HG03439 (cell line): Measurements from ENCODE around the gene SREBF1.

Experiments
- ATAC-seq: cut with Tn5 transposase; IDR thresholded peaks from one replicate; pipeline ENCODE4 v1.9.1; 2021; ENCODE audit warnings: mild to moderate bottlenecking, moderate library complexity; ENCODE audit not compliant: unreplicated experiment

SREBF1 gene

DNA sequence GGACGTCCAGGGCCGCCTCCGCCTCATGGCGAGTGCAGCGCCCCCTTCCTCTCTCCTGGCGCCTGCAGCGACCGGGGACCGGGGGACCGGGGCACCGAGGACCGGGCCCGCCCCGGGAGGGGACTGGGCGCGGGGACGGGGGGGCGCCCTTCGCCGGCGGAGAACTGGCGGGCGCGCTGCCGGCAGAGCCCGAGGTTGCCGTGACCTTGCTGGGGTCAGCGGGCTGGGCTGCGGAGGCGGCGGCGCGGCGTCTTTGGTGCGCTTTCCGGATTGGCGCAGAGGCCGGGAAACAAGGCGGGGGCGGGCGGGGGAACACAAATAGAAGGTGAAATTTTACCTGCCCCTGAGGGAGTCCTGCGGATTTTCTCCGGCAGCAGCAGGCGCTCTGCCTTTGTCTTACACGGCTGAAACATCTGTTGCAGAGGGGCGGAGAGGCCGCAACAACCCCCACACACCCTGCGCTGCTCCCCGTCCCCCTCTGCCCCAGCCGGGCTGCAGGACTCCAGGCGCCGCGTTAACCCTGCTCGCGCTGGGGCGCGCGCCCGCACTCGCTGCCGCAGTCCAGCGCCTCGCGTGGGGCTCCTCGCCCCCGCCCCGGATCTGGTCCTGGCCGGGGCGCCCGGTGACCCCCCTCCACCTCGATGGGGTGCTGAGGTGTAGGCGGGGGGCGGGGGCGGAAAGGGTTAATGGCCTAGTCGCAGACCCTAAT lies 53.5 kb downstream of the SREBF1 start:
- no peak for ATAC-seq

DNA sequence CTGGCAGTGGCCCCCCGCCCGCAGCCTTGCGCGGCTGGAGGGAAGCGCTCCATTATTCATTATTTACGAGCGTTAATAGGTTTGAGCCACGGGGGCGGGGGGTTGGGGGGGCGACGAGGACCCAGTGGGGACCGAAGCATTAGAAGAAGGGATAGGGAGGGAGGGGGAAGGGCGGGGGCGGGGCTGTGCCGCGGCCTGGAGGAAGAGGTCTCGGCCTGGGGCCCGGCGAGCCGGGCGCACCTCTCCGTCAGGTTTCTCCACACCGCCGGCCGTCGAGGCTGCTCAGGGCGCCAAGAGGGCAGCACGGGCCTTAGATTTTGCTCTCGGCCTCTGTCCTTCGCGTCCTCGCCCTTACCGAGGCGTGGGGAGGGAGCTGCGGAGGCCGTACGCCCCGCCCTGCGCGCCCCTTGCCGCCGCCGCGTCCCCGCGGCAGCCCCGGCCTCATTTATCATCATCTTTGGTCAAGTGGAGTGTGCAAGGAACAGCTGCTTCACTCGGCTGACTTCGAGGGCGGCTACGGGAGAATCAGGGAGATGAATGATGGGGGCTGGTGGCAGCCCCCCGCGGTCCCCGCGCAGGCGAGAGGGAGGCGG lies 54.2 kb downstream of the SREBF1 start:
- ATAC-seq = no peak

DNA sequence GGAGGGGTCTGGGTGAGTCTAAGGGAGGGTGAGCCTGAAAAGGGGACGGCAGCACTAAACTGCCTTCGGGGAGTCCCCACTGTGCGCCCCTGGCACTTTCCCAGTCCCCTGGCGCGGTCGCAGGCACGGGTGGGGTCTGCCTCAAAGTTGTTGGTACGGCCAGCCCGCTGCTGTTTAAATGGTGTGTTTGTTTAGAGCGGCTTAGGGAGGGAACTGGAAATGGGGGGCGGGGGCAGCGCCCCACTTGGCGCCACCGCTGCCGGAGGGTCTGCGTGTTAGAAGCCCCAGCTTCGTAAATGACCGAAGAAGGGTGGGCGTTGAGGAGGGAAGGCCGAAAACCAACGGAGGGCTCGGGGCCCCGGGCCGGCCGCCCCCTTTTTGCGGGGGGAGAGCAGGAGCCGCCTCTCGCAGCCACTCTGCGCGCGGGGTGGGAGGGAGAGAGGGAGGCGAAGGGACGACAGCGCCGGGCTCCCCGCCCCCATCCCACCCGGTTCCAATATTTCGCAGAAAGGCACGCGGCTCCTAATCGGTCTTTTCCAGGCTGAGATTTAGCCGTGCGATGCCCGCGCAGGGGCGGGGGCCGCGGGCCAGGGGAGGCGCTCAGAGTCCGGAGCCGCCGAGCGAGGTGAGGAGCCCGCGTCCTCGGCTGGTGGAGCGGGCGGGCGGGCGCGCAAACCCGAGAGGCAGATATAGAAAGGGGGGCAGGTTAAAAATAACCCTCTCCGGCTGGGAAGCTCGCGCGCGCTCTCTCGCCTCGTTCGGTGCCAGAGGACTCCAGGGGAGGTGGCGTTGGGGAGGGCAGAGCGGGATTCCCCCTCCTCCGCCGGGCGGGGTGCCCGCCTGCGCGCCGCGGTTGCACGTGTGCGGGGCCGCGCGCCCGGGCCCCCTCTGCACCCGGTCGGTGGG lies 54.9 kb downstream of the SREBF1 start:
- ATAC-seq = no peak

DNA sequence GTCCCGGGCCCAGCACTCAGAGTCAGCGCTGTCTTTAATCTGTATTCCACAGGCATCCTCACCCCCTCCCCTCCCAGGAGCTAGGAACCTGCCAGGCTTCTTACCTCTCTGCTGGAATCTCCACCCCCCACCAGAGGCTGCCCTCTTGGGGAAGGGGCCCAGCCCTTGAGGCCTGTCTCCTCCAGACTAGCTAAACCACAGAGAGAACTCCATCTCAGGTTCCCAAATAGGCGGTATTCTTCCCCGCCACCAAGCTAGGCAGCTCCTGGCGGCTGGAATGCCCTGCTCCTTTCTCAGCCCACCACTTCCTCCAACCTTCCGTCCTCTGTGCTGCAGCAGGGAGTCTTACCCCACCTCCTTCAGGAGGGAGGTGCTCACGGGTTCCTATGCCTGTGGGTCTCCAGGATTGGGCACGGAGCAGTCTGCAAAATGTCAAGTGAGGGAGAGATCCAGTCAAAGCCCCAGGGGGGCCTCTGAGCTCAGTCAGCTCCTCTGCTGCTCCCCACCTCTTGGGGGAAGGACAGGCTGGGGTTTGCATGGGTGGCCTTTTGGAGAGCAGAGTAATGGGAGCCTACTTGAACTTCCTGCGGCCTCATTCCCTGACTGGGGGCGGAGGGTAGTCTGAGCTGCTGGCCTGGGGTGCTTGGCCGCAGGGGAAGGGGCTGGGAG lies 55.7 kb downstream of the SREBF1 start:
- ATAC-seq = no peak

DNA sequence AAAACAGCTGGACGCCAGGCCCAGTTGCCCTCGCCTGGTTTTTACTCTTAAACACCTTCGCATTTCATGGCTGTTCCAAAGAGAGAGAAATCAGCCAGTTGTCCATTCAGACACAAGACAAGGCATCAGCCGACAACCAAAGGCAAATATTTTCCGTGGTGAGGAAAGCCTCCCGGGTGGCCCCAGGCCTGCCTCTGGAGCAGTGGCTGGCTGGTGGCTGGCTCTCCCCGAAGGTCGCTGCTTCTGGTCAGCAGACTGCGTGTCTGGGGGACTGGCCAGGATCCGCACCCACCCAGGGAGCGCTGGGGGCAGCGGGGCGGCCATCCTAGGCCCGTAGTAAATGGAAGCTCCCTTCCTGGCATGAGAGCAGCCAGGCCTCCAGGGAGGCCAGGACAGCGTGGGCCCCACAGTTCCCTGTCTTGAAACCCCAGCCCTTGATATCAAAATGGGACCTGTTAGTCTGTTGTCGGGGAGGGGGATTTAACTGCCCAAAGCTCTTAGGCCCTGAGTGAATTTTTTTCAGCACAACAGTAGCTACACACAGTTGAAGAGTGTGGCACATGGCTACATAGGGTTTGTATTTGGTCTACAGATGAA lies 57.7 kb downstream of the SREBF1 start:
- ATAC-seq = no peak

DNA sequence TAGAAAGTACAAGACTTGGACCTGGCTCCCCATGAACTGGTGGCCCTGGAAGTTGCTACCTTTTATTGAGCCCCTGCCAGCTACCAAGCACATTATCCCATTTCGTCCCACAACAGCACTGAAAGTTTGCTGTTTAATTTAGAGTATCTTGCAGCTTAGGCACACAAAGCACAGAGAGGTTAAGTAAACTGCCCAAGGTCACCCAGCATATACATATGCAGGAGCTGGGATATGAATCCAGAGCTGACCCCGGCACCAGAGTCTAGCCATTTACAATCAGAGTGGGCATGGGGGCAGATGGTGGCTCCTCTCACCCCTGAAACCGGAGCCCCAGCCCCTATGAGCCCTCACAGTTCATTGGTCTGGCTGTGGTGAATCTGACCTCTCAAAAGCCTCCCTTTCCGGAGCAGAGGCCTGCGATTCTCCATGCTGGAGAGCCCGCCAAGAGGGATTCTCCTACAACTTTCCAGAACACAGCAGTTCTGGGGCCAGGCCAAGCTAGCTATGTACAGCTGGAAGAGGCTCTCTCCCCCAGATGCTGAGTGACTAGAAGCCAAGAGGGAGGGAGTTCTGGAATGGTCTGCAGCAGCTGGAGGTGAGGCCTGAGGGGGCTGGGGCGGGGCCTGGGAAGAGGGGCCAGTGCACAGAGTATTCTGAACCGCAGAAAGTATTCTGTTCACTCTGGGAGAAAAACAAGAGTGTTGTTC lies 58.3 kb downstream of the SREBF1 start:
- no peak for ATAC-seq

DNA sequence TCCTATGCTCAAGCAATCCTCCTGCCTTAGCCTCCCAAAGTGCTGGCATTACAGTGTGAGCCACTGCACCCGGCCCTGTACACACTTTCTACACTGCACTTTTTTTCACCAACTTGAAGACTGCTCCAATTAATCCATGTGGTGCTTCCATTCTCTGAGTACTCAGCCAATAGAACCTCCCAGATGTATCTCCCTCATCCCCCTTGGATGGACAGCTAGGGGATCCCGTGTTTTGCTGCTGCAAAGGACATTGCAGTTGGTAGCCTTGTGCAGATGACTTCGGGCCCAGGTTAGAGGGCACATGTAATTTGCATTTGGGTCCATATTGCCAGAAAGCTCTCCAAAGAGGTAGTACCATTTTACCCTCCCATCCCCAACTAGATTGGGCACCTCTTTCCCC lies 59.9 kb downstream of the SREBF1 start:
- no peak for ATAC-seq

DNA sequence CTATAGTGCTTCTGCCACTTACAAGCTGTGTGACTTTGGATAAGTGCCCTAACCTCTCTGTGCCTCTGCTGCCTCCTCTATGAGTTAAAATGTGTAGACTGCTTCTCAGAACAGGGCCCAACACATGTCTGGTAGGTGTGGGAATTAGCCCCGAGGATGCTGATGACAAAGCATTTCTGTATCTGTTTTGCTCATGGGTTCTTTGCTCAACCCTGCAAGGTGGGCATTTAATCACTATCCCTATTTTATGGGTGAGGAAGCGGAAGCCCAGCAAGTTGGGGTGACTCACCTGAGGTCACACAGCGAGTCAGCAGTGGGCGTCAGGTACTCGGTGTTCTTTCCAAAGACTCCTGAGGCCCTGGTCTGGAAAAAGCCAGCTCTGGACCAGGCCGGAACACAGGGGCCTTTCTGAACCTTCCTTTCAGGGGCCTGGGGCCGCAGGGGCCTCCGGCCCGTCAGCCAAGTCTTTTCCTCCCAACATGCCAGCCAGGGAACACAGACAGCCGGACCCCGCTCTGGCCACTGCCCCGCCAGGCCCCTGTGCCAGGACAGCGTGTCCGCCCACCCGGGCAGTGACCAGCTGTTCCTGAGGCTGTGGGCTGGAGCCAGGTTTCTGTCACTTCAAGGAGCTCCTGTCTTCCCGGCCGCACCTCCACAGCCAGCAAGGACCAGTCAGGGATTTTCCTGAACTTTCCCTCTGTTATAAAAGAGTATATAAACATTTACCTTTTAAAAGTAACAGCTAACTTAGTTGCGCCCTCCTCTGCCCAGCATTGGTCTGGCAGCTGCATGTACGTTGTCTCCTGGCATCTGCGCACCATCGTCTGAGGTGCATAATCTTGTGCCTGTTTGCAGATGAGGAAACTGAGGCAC lies 62.5 kb downstream of the SREBF1 start:
- no peak for ATAC-seq

DNA sequence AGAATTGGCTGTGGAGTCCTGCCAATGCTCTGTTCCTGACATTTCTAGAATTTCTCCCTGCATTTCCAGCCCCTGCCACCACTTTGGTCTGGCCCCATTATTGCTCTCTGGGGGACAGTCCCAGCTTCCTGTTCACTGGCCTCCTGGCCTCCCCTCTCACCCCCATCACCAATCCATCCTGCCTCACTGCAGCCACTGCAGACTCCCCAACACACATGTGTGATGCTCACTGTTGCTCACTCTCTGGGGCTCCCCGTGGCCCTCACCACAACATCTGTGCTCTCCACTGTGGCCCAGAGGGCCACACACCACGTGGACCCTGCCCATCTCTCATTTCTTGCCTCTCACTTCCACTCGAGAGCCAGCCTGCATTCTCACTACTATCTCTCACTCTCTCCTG lies 64.6 kb downstream of the SREBF1 start:
- ATAC-seq = no peak

DNA sequence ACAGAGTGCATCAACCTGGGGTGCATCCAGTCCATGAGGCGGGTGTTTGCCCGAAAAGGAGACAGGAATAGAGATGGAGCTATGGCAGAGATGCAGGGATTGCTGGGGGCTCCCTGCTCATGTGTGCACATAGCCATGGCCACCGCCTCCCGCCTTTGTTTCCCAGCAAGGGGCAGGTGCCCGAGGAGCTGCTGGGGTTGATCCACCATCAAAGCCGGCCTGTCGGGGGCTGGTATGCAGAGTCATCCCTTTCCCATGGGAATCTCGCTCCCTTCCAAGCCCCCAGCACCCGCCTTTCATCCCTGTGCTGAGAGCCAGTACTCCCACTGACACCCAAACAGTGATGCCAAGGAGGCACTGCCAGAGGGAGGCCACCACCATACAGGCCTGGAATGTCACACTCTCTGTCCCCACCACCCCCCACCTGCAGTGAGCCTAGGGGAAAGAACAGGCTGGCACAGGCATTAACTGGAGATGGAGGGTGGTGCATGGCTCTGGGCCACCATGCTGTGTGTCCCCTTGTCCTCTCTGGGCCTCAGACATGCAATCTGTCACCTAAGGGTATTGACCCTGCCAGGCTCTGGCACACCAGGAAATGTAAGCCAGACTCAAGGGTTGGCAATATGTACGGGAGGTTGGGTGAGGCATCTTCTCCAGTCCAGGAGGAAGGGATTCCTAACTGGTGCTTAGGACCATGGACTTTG lies 65.1 kb downstream of the SREBF1 start:
- no peak for ATAC-seq

DNA sequence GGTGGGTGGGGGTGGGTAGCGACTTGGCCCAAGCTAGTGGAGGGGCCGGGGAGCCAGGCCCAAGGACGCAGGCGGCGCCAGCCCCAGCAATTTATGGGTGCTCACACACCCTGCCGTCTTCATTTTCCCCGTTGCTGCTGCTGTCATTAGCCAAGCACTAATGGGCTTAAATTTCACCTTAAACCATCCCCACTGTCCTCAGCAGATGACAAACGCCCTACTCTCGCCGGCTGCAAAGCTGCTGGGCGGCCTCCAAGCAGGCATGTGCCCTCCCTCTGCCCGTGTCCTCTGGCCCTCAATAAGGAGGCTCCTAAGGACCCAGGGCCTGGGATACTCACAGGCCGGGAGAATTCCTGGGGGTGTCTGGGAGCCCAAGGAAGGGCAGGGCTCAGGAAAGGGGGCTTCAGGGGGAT lies 66.1 kb downstream of the SREBF1 start:
- no peak for ATAC-seq

DNA sequence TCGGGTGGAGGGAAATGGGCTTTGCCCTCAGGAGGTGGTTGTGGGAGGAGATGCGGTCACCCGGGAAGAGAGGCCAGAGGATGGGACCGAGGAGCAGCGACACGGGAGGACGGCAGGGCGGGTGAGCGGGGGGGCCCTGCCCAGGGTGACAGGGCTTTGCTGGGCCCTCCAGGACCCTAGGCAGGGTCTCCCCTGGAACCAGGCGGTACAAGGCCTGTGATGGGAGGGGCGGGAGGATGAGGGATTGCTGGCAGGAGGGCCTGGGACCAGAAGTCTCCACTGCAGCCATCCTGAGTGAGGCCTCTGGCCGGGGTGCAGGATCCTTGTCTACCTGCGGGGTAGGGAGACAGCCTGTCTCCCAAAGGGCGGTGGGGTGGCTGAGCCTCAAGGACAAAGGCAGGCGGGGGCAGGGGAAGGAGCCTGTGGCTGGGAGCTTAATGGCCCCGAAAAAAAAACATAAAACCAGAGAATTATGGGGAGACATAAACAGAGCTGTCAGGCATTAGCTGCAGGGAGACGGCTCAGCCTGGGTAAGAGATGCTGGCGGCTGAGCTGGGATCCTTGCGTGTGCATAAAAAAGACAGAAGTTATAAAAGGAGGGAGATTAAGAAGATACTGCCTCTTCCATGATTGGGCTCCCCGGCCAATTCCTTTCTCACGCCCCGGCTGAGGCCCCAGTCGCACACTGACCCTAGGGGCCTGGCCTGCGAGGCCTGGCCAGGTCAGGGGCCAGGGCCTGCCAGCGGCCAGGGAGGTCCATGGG lies 66.7 kb downstream of the SREBF1 start:
- ATAC-seq = no peak

DNA sequence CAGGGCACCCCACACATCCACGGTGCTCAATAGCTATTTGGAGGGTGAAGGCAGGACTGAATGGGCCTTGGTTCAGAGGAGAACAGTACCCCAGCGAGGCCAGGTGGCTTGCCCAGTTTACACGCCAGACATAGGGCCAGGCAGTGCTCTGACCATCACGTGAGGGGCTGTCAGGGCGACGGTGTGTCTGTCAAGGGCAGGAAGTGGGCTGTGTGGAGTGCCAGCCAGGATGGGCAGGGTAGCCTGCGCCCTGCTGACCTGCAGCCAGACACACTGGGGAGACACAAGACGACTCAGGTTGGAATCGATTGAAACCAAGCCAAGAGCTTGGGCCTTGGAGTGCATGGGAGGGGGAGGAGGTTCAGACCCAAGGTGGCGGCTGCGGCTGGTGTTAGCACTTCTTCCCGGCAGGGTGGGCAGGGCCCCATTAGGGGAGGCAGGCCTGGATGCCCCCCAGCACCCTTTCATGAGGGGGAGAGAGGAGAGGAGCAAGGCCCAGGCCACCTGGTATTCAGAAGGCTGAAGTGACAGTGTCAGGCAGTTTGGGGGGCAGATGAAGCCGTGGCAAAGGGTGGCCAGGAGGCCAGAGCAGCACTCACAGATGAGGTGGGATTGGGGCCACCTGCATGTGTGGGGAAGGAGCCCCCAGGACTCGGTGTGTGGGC lies 68.2 kb downstream of the SREBF1 start:
- ATAC-seq = no peak

DNA sequence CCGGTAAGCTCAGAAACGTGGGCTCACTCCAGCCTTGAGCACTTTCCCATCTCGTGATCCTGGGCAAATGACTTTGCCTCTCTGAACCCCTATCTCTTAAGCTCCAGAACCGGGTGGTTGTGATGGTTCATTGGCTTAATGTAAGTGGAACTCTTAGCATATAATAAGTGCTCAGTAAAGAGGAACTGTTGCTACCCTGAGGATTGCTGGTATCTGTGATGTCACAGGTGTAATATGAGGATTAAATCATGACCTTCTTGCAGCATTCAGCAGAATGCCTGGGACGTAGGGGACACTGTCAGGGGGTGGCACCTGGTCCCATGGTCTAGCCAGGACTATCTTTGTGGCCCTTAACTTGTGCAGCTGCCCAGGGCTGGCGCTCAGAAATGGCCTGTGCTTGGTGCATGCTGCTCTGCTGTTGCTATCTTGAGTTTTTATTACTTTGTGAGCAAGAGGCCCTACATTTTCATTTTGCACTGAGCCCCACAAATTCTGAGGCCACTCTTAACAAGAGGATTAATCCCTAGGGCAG lies 68.8 kb downstream of the SREBF1 start:
- no peak for ATAC-seq

DNA sequence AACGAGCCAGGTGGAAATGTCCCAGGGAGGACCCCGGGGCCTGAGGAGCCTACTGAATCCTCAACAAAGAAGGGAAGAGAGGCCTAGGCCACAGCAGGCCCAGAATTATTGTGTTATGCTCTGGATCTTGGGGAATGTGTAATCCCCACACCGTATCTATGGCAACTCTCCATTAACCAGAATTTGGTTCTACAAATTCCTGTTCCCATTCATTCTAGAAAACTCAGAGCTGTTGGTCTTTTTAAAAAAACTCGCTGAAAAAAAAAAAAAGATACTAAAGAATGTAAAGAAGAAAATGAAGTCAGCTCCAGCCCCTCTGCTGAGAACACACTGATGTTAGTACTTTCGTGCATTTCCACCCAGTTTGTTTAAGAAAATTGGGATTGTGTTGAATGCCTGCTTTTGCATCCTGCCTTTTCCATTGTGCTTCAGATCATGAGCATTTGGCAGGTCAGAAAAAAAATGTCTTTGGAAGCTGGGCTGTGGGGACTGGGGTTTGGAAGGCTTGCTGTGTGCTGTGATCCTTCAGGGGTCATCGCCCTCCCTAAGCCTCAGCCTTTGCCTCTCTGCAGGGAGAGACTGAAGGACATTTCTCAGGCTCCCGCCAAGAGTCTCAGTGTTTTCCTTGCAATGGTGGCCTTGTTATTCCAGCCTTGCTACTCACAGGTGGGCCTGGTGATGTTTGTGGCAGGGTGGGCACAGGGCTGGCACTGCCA lies 69.5 kb downstream of the SREBF1 start:
- ATAC-seq = no peak

DNA sequence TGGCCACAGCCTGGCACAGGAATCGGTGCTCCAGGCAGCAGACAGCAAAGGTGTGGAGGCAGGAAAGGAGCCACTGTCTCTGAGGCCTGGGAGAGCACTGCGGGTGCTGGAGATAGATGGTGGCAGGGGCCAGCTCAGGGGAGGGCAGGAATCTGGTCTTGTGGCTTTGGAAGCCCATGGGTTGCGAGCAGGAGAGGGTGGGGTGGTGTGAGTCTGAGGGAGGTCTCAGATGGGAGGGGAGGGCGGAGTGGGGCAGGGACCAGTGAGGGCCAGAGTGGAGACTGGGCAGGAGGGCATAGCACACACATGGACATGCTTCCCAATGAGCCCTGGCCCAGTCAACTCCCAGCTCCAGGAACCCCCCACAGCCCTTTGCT lies 70.1 kb downstream of the SREBF1 start:
- ATAC-seq = no peak
